ENCODE results near the gene DELE1.

Gene DELE1

GRCh38 chr5:141877356-141878185 is 46.1 kb upstream of the DELE1 start:
- no peak for TF ChIP-seq CTCF (conservative IDR thresholded peaks at IDR 0.05)
- peak overlapping the region; percentile 92 for H3K27ac ChIP-seq

- no peak for TF ChIP-seq CTCF (conservative IDR thresholded peaks at IDR 0.05)
- peak within 1 kb of the TSS; percentile 92 for H3K27ac ChIP-seq
These were observed 45.4 kb upstream of the DELE1 start, which contains the start of gene PCDH1 for GRCh38 chr5:141878186-141878710. PCDH1 (minus strand) TSS chr5:141878410; CDS start chr5:141878262, 148 bp downstream.

DNA sequence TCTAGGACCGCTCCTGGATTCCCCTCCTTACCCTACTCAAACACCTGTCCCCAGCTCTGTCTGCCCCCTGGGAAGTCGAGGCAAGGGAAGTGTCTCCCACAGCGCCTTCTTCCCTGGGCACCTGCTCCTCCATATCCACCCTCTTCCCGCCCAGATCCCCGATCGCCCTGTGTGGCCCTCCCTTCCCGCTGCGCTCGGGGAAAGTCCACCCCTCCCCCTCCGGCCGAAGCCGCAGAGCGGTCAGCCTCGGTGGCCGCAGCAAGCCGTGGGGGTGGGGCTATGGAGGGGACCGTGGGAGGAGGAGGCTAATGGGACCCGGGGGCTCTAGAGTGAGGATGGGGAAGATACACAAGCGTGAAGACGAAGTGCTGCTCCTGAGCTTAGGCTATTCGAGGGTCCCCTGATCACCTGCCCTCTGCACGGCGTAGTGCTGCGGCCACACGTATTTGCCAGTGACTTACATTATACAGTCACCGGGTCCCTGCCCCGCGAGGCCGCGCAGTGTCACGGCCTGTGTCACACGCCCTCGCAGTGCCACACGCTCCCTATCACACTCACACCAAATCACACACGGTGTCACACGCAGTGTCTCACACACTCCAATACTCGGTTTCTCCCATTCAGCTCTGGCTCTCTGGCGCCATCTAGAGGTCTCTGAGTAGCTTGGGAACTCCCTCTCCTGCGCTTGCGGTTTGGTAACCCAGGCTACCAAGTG is 44.8 kb upstream of the DELE1 start:
- peak; percentile 96 for TF ChIP-seq CTCF (conservative IDR thresholded peaks at IDR 0.05)
- peak overlapping the region; percentile 92 for H3K27ac ChIP-seq

GRCh38 chr5:141879426-141879759 is 44.3 kb upstream of the DELE1 start:
- H3K27ac ChIP-seq = peak overlapping the region; percentile 92
- peak; percentile 58 for TF ChIP-seq CTCF (conservative IDR thresholded peaks at IDR 0.05)

- no peak overlapping the region for H3K27ac ChIP-seq
These were observed 43.5 kb upstream of the DELE1 start for GRCh38 chr5:141879941-141880738.

GRCh38 chr5:141880961-141881801 is 42.5 kb upstream of the DELE1 start:
- TF ChIP-seq CTCF (conservative IDR thresholded peaks at IDR 0.05) = no peak
- no peak overlapping the region for H3K27ac ChIP-seq

More at GRCh38 chr5:141879941-141880738, 43.5 kb upstream of the DELE1 start:
- no peak for TF ChIP-seq CTCF (conservative IDR thresholded peaks at IDR 0.05)

Data from VCaP (cell line).